Measurements from ENCODE around the gene ADAMTSL3. TPM values are rescaled to one million over a fixed set of nuclear protein-coding genes. Genes with fewer than 3 reads are reported as not detected.

ADAMTSL3 gene
- total RNA-seq, 1 donor from 2014 or later: 2.4 TPM

DNA sequence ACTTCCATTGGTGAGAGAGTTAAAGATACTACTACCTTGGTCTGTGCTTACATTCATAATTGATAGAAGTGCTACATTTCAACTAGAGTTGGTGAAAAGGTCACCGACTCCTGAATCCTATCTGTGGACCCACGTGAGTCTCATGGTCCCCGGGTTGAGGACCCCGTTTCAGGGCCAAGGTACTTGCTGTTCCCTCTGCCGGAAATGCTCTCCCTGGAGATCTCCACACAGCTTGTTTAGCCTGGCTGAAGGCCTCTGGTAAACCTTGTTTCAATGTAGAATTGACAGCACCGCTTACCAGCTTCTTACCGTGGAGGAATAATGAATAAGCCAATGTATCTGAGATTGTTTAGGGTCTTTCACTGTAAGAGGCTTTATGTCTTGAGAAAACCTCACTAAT is 355.7 kb downstream of the ADAMTSL3 start:
- no peak overlapping the region for H3K27ac Mint-ChIP-seq (ENCODE audit: unreplicated experiment)
- H2AFZ ChIP-seq (ENCODE audit: low read depth, low read length): no peak overlapping the region
- no peak overlapping the region for H3K4me2 ChIP-seq (ENCODE audit: low read length)
- peaks cover 7% of the 10 kb centered on the region for H3K9me3 Mint-ChIP-seq (ENCODE audit: unreplicated experiment)
- no peak for TF ChIP-seq EZH2 (IDR thresholded peaks at IDR 0.05; ENCODE audit: insufficient read depth, low read length)
- TF ChIP-seq, protein P1, sequence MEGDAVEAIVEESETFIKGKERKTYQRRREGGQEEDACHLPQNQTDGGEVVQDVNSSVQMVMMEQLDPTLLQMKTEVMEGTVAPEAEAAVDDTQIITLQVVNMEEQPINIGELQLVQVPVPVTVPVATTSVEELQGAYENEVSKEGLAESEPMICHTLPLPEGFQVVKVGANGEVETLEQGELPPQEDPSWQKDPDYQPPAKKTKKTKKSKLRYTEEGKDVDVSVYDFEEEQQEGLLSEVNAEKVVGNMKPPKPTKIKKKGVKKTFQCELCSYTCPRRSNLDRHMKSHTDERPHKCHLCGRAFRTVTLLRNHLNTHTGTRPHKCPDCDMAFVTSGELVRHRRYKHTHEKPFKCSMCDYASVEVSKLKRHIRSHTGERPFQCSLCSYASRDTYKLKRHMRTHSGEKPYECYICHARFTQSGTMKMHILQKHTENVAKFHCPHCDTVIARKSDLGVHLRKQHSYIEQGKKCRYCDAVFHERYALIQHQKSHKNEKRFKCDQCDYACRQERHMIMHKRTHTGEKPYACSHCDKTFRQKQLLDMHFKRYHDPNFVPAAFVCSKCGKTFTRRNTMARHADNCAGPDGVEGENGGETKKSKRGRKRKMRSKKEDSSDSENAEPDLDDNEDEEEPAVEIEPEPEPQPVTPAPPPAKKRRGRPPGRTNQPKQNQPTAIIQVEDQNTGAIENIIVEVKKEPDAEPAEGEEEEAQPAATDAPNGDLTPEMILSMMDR (IDR thresholded peaks at IDR 0.05; ENCODE audit: insufficient read depth, low read depth, low read length): no peak
- peaks cover 5% of the 10 kb centered on the region for H3K9me3 ChIP-seq (ENCODE audit: insufficient read depth, low read depth, low read length)
- H3K4me1 ChIP-seq (ENCODE audit: insufficient read depth, low read length): no peaks in the 10 kb centered on the region
- H3K27me3 ChIP-seq (ENCODE audit: insufficient read depth, low read length): no peaks in the 10 kb centered on the region
- H3K4me3 ChIP-seq (ENCODE audit: insufficient read depth, low read depth, low read length): no peak overlapping the region
- FAIRE-seq: no peak
- H3K36me3 ChIP-seq (ENCODE audit: insufficient read depth, low read length): no peaks in the 10 kb centered on the region
- H3K36me3 Mint-ChIP-seq (ENCODE audit: low read depth, unreplicated experiment): no peaks in the 10 kb centered on the region
- H3K9ac ChIP-seq (ENCODE audit: low read length): no peak overlapping the region
- no peak overlapping the region for H3K27ac ChIP-seq (ENCODE audit: low read depth, low read length)
- DNase-seq (ENCODE audit: low read depth): no peak
- no peaks in the 10 kb centered on the region for H3K79me2 ChIP-seq (ENCODE audit: insufficient read depth, low read length)
- H3K4me3 Mint-ChIP-seq (ENCODE audit: unreplicated experiment): no peak overlapping the region
- H3K4me1 Mint-ChIP-seq (ENCODE audit: low read depth, unreplicated experiment): no peaks in the 10 kb centered on the region
- H4K20me1 ChIP-seq (ENCODE audit: insufficient read depth, low read length): no peaks in the 10 kb centered on the region
- peaks cover 6% of the 10 kb centered on the region for H3K27me3 Mint-ChIP-seq (ENCODE audit: low read depth, unreplicated experiment)

DNA sequence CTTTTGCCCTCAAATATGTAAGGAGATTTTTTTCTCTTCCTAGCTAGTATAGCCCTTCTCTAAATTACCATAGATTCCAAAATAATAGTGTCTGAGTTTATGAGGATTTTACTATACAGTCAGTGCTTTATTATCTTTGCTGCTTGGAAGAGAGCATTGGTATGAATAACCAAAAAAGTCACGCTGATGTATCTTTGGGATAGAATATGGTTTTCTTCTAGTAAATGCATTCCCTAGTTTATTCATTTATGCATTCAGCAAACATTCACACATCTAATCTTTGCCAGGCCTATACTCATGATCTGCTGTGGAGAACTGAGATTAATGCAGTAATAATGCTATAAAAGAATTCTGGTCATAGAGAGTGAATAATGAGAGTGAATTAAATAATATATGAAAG is 356.3 kb downstream of the ADAMTSL3 start:
- FAIRE-seq: no peak
- TF ChIP-seq EZH2 (IDR thresholded peaks at IDR 0.05; ENCODE audit: insufficient read depth, low read length): no peak
- TF ChIP-seq, protein P1 (IDR thresholded peaks at IDR 0.05; ENCODE audit: insufficient read depth, low read depth, low read length): no peak
- H3K4me3 ChIP-seq (ENCODE audit: insufficient read depth, low read depth, low read length): no peak overlapping the region
- no peak overlapping the region for H3K4me2 ChIP-seq (ENCODE audit: low read length)
- Mint-ChIP-seq H3K36me3 (ENCODE audit: low read depth, unreplicated experiment) (no peaks in the 10 kb centered on the region), H3K4me1 (ENCODE audit: low read depth, unreplicated experiment) (no peaks in the 10 kb centered on the region), H3K27ac (ENCODE audit: unreplicated experiment) (no peak overlapping the region), H3K9me3 (ENCODE audit: unreplicated experiment) (peaks cover 7% of the 10 kb centered on the region), H3K4me3 (ENCODE audit: unreplicated experiment) (no peak overlapping the region), H3K27me3 (ENCODE audit: low read depth, unreplicated experiment) (peaks cover 3% of the 10 kb centered on the region)
- H2AFZ ChIP-seq (ENCODE audit: low read depth, low read length): no peak overlapping the region
- DNase-seq (ENCODE audit: low read depth): no peak
- no peaks in the 10 kb centered on the region for H3K4me1 ChIP-seq (ENCODE audit: insufficient read depth, low read length)
- no peaks in the 10 kb centered on the region for H3K79me2 ChIP-seq (ENCODE audit: insufficient read depth, low read length)
- H3K9ac ChIP-seq (ENCODE audit: low read length): no peak overlapping the region
- peaks cover 5% of the 10 kb centered on the region for H3K9me3 ChIP-seq (ENCODE audit: insufficient read depth, low read depth, low read length)
- H3K36me3 ChIP-seq (ENCODE audit: insufficient read depth, low read length): no peaks in the 10 kb centered on the region
- no peaks in the 10 kb centered on the region for H4K20me1 ChIP-seq (ENCODE audit: insufficient read depth, low read length)
- no peak overlapping the region for H3K27ac ChIP-seq (ENCODE audit: low read depth, low read length)
- no peaks in the 10 kb centered on the region for H3K27me3 ChIP-seq (ENCODE audit: insufficient read depth, low read length)

DNA sequence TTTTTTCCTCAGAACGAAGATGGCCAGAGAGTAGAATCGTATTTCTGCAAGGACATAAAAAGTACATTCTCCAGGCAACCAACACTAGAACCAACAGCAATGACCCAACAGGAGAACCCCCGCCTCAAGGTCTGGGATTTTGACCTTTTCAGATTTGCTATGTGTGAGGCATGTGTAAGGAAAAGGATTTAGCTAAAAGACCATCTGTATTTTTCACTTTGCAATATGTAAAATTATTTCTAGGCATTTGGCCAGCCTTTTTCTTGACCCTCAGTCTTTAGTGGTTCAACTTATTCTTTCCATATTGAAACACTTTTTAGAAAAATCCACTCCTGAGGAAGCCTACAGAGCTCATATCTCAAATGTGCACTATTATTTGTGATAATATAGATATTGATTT is 362.4 kb downstream of the ADAMTSL3 start:
- Histone ChIP-seq H2AFZ (ENCODE audit: low read depth, low read length) (no peak overlapping the region), H3K27me3 (ENCODE audit: insufficient read depth, low read length) (no peaks in the 10 kb centered on the region), H3K9me3 (ENCODE audit: insufficient read depth, low read depth, low read length) (peaks cover 5% of the 10 kb centered on the region), H3K4me2 (ENCODE audit: low read length) (no peak overlapping the region), H3K36me3 (ENCODE audit: insufficient read depth, low read length) (no peaks in the 10 kb centered on the region), H3K4me1 (ENCODE audit: insufficient read depth, low read length) (no peaks in the 10 kb centered on the region), H3K27ac (ENCODE audit: low read depth, low read length) (no peak overlapping the region), H4K20me1 (ENCODE audit: insufficient read depth, low read length) (no peaks in the 10 kb centered on the region), H3K9ac (ENCODE audit: low read length) (no peak overlapping the region), H3K4me3 (ENCODE audit: insufficient read depth, low read depth, low read length) (no peak overlapping the region), H3K79me2 (ENCODE audit: insufficient read depth, low read length) (no peaks in the 10 kb centered on the region)
- peaks cover 7% of the 10 kb centered on the region for H3K9me3 Mint-ChIP-seq (ENCODE audit: unreplicated experiment)
- FAIRE-seq (no peak), DNase-seq (ENCODE audit: low read depth) (no peak)
- H3K27me3 Mint-ChIP-seq (ENCODE audit: low read depth, unreplicated experiment): no peaks in the 10 kb centered on the region
- no peak overlapping the region for H3K27ac Mint-ChIP-seq (ENCODE audit: unreplicated experiment)
- no peak for TF ChIP-seq EZH2 (IDR thresholded peaks at IDR 0.05; ENCODE audit: insufficient read depth, low read length)
- TF ChIP-seq, protein P1 (IDR thresholded peaks at IDR 0.05; ENCODE audit: insufficient read depth, low read depth, low read length): no peak
- H3K4me1 Mint-ChIP-seq (ENCODE audit: low read depth, unreplicated experiment): no peaks in the 10 kb centered on the region
- no peaks in the 10 kb centered on the region for H3K36me3 Mint-ChIP-seq (ENCODE audit: low read depth, unreplicated experiment)
- no peak overlapping the region for H3K4me3 Mint-ChIP-seq (ENCODE audit: unreplicated experiment)

All from astrocyte (in vitro differentiated cells and primary cell).